ENCODE measurements around the gene C1GALT1. TPM values are rescaled to one million over a fixed set of nuclear protein-coding genes. Genes with fewer than 3 reads are reported as not detected.
"Not testable (repeated sequence)": the region's sequence is repeated elsewhere in the genome, so short reads cannot be mapped to it uniquely, and the experiment has no call there.

The C1GALT1 gene
- total RNA-seq, 1 donor from 2014 or later = 27.6 TPM

- no peak for DNase-seq
Observed at GRCh38 chr7:7173956-7174632, 8.2 kb upstream of the C1GALT1 start.

- DNase-seq = no peak
Observed at GRCh38 chr7:7175075-7175695, 7.2 kb upstream of the C1GALT1 start.

GRCh38 chr7:7176406-7177043 is 5.8 kb upstream of the C1GALT1 start:
- DNase-seq = peak; percentile 93

- peak; percentile 87 for DNase-seq
Observed at GRCh38 chr7:7177044-7177517, 5.3 kb upstream of the C1GALT1 start.

GRCh38 chr7:7178081-7178480 is 4.3 kb upstream of the C1GALT1 start:
- no peak for DNase-seq

DNA sequence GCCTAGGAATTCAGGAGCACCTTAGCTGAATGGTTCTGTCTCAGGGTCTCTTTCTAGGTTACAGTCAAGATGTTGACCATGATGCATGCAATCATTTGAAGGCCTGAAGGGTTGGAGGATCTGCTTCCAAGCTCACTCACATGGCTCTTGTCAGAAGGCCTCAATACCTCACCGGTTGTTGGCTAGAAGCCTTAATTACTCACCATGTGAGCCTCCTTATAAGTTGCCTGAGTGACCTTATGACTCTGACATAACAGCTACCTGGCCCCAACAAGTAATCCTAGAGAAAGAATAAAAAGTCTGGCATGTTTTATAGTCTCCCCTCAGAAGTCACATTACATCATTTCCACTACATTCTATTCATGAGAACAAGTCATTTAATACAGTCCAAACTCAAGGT is 3.4 kb upstream of the C1GALT1 start:
- no peak for DNase-seq

DNA sequence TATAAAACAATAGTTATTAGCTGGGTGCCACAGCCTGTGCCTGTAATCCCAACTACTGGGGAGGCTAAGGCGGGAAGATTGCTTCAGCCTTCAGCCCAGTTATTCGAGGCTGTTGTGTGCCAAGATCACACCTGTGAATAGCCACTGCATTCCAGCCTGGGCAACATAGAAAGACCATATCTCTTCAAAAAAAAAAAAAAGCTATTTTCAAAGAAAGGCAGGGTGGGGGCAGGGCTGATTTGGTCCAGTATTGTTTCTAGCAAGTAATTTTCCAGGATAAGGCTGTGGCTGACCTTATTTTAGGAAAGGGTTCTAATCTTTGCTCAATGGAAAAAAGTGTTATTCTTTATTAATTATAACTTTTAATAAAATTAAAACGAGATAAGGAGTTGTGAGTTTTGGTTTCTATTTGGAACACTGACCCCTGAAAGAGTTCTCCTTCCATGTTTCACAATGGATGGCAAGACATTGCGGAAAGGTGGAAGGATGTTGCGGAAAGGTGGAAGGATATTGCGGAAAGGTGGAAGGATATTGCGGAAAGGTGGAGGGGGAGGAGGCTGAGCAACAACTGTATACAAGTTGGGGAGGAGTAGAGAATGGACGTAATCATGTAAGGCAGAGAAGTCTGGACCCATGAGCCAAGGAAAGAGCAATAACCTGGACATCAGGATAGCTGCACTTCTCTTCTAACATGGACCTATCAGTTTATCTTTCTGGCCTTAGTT is 1.5 kb upstream of the C1GALT1 start:
- DNase-seq = no peak

DNA sequence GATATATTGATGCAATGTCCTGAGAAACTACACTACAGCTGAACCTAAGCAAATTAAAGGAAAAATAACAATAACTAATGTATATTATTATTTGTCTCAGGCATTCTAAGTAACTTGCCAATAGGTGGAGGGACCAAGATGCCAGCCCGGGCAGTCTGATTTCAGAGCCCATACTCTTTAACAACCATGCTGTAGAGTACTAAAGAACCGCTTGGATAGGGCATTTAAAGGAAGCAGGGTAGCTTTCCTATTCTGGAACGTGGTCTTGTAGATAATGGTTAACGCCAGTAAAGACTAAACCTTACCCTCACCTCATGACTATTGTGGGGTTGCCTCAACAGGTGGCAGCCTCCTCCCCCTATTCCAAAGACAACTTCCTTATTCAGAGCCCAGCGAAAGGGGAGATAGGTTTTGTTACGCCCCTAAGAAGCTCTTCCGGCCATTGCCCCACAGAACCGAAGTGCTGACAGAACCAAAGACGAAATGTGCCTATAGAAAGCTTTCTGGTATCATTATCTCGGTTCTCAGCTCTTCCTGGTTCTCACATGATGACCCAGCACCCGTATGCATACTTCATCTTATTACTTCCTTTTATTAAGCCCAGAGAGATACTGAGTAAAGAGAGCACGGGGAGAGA is 707 bp upstream of the C1GALT1 start:
- peak; percentile 62 for DNase-seq

DNA sequence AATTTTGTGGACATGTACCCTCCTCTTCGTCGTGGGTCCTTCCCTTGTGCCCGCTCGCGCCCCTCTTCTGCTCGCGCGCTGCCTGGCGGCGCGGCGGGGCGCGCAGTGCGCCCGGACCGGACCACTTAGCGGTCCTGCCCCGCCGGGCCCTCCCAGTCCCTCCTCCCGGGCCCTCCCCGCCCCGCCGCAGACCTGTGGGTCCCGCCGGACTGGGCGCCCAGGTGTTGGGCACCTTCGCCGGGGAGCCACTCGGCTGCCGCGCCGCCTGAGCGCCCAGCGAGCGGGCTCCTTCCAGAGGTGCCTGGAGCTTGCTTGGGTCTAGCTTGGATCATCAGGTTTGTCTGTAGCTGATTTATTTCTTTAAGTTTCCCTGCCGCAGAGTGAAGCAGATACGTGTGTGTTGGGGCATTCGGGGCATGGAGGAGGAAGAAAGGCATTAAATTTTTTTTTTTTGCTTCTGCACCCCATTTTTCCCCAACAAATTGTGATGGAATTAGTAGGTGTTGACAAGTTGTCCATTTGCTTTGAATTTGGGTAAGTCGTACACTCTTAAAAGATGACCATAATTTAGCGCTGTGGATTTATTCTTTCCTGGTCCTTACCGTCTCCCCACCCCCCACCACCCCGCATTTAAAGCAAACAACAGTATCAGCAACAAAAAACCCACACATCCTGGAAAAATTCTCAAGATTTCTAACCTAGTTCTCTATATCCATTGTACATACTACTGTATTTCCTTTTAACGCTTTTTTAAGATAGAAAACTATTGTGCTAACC is 905 bp downstream of the C1GALT1 start:
- peak; percentile 52 for DNase-seq

- DNase-seq = peak; percentile 43
Observed at GRCh38 chr7:7183838-7184463, 1.6 kb downstream of the C1GALT1 start.

DNA sequence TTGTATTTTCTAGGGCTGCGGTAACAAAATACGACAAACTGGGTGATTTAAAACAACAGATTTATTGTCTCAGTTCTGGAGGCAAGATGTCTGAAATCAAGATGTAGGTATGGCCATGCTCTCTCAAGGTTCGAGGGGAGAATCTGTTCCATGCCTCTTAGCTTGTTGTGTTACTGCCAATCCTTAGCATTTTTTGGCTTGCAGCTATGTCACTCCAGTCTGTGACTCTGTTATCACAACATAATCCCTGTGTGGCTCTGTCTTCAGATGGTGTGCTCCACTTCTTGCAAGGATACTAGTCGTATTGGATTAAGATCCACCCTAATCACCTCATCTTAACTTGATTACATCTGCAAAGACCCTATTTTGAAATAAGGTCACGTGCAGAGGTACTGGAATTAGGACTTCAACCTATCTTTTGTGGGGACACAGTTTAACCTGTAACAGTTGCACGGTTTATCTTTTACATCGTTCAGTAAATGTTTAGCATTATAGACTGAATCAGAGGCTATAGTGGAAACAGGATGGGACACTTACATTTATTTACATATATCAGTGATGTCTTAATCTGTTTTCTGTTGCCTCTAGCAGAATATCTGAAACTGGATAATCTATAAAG is 3.1 kb downstream of the C1GALT1 start:
- no peak for DNase-seq

- DNase-seq = no peak
Observed at GRCh38 chr7:7188091-7188490, 5.7 kb downstream of the C1GALT1 start.

- DNase-seq = no peak
Observed at GRCh38 chr7:7188742-7189141, 6.4 kb downstream of the C1GALT1 start.

DNA sequence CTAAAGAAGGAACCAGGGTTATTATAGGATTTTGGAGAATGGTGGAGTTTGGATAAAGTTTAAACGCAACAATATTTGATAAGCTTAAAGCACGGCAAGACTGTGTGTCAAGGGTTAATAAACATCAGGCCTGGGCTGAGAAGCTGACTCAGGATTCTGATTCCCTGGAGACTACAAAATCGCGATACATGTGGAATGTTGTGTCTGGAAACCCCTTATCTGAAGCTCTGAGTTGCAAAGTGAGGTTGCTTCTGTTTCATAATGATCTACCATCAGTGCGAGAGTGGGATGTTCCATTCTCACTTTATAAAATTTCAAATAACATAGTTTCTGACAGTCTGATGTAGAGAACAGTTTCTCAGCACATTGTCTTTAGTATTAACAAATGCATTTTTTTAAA is 7.8 kb downstream of the C1GALT1 start:
- DNase-seq = no peak

- DNase-seq = no peak
Observed at GRCh38 chr7:7191137-7191536, 8.8 kb downstream of the C1GALT1 start.

DNA sequence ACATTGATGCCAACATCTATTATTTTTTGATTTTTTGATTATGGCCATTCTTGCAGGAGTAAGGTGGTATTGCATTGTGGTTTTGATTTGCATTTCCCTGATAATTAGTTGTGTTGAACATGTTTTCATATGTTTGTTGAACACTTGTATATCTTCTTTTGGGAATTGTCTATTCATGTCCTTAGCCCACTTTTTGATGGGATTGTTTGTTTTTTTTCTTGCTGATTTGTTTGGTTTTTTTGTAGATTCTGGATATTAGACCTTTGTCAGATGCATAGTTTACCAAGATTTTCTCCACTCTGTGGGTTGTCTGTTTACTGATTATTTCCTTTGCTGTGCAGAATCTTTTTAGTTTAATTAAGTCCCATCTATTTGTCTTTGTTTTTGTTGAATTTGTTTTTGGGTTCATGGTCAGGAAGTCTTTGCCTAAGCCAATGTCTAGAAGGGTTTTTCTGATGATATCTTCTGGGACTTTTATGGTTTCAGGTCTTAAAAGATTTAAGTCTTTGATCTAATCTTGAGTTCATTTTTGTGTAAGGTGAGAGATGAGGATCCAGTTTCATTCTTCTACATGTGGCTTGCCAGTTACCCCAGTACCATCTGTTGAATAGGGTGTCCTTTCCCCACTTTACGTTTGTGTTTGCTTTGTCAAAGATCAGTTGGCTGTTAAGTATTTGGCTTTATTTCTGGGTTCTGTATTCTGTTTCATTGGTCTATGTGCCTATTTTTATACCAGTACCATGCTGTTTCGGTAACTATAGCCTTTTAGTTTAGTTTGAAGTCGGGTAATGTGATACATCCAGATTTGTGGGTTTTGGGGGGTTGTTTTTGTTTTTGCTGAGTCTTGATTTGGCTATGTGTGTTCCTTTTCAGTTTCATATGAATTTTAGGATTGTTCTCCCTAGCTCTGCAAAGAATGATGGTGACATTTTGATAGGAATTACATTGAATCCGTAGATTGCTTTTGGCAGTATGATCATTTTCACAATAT is 10.7 kb downstream of the C1GALT1 start:
- DNase-seq = not testable (repeated sequence)

DNA sequence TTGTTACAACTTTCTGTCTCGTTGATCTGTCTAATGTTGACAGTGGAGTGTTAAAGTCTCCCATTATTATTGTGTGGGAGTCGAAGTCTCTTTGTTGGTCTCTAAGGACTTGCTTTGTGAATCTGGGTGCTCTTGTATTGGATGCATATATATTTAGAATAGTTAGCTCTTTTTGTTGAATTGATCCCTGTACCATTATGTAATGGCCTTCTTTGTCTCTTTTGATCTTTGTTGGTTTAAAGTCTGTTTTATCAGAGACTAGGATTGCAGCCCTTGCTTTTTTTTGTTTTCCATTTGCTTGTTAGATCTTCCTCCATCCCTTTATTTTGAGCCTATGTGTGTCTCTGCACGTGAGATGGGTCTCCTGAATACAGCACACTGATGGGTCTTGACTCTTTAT is 17.2 kb downstream of the C1GALT1 start:
- not testable (repeated sequence) for DNase-seq

DNA sequence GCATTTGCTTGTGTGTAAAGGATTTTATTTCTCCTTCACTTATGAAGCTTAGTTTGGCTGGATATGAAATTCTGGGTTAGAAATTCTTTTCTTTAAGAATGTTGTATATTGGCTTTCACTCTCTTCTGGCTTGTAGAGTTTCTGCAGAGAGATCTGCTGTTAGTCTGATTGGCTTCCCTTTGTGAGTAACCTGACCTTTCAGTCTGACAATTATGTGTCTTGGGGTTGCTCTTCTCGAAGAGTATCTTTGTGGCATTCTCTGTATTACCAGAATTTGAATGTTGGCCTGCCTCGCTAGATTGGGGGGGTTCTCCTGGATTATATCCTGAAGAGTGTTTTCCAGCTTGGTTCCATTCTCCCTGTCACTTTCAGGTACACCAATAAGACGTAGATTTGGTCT is 17.9 kb downstream of the C1GALT1 start:
- not testable (repeated sequence) for DNase-seq

DNA sequence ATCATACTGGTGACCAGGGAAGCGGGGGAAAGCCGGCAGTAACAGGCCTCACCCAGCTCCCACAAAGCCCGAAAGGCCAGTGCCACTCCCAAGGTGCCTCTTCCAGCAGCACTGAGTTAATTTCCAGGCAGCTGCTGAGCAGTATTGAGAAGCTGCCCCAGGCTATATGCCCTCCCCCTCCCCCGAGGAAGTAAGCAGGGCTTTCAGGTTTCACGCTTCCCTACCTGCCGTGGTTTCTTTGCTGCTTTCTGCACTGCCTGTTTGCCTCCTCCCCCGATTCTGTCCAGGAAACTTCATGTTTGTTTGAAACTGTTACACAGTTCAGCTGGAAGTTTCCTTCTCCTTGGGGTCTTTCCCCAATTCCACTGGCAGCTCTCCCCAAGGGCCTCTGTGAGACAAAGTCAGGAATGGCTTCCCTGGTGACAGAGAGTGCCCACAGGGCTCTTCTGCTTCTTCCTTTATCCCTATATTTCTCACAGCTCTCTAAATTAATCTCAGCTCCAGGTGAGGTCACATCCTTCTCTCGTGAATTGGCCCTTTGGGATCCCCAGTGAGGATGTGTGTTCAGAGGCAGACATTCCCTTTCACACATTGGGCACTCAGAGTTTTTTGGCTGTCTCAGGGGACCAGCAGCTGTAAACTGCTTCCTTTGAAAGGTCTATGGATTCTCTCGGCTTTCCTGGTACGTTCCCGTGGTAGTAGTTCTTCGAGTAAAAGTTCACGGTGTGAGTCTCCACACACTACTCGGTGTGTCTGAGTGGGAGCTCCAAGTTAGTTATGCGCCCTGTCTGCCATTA is 19.4 kb downstream of the C1GALT1 start:
- DNase-seq = peak; percentile 27

Measured in dermis blood vessel endothelial cell (primary cell).